HG03457 (cell line): ENCODE measurements around the gene SFRP2.

ENCODE experiments used
- ATAC-seq: cut with Tn5 transposase; IDR thresholded peaks from one replicate; pipeline ENCODE4 v1.9.1; 2021; ENCODE audit warnings: moderate number of reproducible peaks; ENCODE audit not compliant: unreplicated experiment

Gene SFRP2

DNA sequence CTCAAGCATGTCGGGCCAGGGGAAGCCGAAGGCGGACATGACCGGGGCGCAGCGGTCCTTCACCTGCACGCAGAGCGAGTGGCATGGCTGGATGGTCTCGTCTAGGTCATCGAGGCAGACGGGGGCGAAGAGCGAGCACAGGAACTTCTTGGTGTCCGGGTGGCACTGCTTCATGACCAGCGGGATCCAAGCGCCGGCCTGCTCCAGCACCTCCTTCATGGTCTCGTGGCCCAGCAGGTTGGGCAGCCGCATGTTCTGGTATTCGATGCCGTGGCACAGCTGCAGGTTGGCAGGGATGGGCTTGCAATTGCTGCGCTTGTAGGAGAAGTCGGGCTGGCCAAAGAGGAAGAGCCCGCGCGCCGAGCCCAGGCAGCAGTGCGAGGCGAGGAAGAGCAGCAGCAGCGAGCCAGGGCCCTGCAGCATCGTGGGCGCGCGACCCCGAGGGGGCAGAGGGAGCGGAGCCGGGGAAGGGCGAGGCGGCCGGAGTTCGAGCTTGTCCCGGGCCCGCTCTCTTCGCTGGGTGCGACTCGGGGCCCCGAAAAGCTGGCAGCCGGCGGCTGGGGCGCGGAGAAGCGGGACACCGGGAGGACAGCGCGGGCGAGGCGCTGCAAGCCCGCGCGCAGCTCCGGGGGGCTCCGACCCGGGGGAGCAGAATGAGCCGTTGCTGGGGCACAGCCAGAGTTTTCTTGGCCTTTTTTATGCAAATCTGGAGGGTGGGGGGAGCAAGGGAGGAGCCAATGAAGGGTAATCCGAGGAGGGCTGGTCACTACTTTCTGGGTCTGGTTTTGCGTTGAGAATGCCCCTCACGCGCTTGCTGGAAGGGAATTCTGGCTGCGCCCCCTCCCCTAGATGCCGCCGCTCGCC lies at the start of gene SFRP2:
SFRP2 (minus strand) TSS at position 671 of the 864 bp plus-strand sequence; CDS start at position 423, 248 bp downstream.
- no peak for ATAC-seq

DNA sequence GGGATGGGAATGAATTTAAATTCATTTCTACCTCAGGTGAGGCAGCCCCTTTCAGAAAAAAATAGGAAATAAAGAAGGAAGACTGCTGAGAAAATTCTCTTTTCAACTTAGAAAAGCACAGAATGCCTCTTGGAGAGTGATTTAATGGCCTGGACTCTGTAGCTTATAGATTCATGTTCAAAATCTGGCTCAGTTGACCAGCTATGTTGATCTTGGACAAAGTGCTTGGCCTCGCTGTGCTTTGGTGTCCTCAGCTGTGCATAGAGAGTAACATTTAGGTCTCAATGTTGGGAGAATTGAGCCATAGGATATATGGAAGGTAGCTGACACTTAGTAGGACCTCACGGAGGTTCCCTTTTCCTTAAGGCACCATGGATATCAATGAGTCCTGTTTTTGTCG lies 49.7 kb upstream of the SFRP2 start:
- ATAC-seq: no peak

DNA sequence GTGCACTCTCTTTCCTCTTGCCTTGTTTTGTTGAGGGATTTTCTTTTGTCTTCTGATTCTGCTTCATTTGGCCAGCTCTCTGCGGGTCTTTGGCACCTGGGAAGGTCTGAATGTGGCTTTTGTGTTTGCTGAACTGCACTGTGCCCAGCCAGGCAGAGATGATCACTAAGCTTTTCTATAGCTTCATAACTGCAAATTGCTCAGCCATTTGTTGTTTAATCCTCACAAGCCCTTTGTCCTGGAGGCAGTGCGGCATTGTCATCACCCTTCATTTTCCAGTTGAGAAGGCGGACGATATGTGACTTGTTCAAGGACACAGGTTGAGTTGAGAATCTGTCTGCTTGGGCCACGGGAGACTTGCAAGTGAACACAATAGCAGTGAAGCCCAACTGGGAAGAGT lies 46.0 kb upstream of the SFRP2 start:
- ATAC-seq: no peak

DNA sequence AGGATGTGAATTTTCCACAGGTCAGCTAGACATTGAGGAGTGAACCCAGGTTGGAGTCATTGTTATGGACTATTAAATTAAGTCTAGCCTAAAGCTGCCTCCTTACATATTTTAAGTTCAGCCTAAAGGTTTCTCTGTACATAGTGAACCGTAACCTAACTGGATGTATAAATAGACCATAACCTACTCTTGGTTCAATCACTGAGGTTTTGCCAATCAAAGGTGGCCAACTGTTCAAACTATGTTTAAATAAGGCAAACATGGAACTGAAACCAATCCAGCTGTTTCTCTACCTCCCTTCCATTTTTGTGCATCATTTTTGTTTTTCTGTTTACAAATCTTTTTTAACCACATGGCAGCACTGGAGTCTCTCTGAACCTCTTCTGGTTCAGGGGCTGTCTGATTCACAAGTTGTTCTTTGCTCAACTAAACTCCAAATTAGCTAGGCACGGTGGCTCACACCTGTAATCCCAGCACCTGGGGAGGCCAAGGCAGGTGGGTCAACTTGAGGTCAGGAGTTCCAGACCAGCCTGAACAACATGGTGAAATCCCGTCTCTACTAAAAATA lies 43.9 kb upstream of the SFRP2 start:
- ATAC-seq: no peak

GRCh38 chr4:153832054-153832453 lies 43.2 kb upstream of the SFRP2 start:
- no peak for ATAC-seq

DNA sequence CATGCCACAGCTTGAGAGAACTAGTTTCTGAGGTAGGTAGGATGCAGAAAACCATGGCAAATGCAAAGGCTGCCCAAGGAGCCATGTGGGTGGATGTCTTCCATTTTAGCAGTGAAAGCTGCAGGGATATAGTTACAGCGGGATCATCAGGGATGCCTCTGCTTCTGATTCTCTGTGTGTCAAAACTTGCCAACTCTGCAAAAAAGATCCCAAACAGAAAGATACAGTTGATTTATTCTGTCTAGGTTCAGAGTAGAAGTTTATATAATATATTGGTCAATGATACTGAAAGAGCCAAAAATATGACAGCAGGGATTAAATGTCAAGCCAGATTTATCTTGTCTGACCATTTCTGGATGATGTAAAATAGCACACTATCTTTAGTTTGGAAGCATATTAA lies 42.4 kb upstream of the SFRP2 start:
- ATAC-seq: no peak

DNA sequence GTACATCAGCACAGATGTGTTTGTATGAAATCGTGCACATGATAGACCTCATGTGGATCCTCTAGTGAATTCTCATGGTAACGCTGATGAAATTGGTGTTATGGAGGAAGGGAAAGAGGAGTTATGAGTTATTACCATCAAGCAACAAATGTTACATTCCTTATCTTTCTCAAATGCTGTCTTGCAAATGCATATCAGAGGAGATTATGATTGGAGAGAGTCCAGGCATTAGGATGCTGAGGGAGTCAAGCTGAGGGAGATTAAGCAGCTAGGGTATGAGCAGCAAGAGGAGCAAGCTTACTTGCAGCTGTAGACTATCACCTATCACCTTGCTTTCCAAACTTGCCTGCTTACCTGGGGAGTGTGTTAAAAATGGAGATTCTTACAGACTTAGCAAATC lies 36.8 kb upstream of the SFRP2 start:
- ATAC-seq: no peak

DNA sequence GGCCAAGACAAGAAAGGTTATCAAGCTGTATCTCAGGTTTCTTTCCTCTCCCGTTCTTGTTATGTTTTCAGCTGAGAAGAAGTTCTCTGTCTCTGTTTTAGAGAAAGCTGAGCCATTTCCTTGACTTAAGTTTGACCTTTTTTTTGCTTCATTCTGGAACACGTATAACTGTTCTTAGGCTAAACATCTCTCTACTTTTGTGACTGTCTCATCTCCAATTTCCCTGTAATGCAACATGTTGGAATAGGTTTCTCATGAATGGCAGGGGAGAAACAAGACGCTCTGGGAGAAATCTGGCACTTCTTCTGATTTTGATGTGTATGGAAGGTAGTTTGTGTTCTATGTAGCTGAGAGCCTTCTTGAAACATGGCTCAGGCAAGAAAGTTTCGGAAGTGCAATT lies 36.2 kb upstream of the SFRP2 start:
- ATAC-seq: no peak

GRCh38 chr4:153824501-153824900 lies 35.6 kb upstream of the SFRP2 start:
- no peak for ATAC-seq

DNA sequence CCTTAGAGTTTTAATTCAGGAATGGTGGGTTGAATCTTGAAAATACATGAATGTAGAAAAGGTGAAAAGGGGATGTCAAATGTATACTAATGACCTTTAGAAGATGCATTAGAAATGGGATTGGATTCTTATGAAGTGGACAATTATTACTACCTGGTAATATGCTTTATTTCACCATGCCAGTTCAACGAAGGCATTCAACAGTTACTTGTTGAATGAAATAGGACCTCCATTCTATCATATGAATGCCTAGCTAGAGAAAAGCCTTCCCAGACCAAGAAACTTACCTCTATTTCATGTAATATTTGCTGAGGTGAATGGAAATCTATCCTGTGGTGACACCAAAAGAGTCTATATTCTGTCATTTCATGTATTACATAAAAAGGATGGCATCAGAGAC lies 34.6 kb upstream of the SFRP2 start:
- no peak for ATAC-seq

GRCh38 chr4:153822316-153822715 lies 33.4 kb upstream of the SFRP2 start:
- no peak for ATAC-seq

DNA sequence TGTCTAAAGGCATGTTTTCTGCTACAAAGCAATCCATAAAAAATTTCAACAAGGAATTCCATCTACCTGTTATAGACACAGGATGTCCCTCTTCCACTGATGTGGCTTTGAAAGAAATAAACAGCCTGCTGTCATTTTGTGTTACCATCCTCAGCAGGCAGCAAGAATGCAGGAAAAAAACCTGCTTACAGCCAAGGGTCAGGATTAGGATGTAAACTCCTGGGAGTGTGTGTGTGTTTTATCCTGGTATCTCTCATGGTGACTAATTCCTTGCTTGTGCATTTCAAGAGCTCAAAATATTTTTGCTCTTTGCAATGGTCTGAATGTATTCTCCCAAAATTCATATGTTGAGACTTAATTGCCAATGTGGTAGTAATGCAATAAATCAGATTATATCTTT lies 28.6 kb upstream of the SFRP2 start:
- no peak for ATAC-seq

- ATAC-seq: no peak
These were observed 27.7 kb upstream of the SFRP2 start for GRCh38 chr4:153816542-153816941.

DNA sequence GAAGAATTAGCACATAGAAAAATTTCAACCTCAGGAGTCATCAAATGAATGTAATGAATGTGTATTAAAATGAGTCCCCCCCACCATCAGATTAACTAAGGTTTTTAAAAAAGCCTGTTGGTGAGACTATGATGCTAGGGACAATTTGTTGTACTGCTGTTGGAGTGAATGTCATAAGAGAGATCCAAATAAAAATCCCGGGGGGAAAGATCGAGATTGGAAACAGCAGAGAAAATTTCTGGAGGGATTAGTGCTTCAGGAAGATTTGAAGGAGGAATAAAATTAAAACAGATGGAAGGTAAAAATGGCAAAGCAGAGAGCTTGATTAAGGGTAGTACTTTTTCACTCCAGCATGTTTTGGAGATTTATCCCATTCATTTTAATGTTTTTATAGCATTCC lies 25.9 kb upstream of the SFRP2 start:
- ATAC-seq: no peak

GRCh38 chr4:153809916-153810810 lies 21.3 kb upstream of the SFRP2 start:
- ATAC-seq: no peak

- no peak for ATAC-seq
These were observed 20.4 kb upstream of the SFRP2 start for GRCh38 chr4:153809307-153809706.

DNA sequence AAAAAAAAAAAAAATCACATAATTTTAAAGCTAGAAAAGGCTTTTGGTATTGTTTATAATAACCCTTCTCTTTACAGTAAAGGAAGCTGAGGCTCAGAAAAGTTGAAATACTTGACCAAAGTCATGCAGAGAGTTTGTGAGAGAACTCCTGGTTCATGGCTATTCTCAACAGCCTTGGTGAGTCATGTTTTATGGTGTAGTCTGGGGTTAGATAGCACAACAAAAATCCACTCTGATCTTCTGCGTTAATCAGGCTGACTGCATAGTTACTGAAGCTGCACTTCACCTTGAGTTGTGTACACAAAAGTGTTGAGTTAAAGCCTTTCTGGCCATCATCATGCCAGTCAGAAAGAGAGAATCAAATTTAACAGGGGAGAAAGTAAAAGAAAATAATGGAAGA lies 19.3 kb upstream of the SFRP2 start:
- no peak for ATAC-seq

DNA sequence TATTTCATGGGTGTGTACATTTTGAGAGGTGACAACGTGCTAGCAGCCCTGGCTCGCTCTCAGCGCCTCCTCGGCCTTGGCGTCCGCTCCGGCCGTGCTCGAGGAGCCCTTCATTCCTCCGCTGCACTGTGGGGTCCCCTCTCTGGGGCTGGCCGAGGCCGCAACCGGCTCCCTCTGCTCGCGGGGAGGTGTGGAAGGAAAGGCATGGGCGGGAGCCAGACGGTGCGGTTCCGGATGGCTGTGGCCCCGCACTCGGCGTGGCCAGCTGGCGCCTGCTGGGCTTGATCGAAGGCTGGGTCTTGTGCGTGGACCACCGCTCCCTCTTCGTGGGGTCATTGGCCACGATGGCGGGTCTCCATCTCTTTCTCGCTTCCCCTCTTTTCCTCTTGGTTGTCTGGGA lies 17.2 kb upstream of the SFRP2 start:
- ATAC-seq: no peak

DNA sequence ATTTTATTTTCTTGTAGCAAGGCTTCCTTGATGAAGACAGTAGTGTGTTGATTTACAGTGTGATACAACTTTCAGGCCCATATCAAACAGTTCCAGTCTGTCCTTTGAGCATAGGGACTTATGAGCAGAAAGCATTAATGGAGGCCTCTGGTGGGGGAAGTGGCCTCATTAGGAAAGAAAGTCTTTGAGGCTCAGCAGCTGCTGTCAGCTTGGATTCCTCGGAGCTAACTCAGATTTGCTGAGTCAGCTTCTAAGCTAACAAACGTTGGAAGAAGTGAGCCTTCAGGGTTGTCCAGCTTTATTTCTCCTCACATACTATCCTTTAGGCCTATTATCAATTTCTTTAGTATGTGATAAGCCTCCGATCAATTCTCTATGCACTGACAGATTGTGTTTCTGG lies 15.8 kb upstream of the SFRP2 start:
- no peak for ATAC-seq

DNA sequence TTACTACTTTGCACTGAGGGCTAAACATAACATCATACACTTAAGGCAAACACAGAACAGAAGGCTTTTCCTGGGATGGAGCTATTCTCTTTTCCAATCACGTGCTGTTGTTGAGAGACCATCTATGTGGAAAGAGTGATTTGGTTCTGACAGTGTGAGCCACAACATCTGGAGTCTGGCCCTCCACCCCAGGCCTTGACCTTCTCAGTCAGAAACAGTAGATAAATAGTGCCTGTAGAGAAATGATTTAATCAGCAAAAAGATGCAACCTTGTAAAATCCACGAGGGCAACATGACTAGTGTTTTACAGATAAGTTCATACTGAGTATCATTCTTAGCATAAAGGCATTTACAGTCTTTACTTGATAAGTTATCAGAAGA lies 10.8 kb upstream of the SFRP2 start:
- ATAC-seq: no peak

DNA sequence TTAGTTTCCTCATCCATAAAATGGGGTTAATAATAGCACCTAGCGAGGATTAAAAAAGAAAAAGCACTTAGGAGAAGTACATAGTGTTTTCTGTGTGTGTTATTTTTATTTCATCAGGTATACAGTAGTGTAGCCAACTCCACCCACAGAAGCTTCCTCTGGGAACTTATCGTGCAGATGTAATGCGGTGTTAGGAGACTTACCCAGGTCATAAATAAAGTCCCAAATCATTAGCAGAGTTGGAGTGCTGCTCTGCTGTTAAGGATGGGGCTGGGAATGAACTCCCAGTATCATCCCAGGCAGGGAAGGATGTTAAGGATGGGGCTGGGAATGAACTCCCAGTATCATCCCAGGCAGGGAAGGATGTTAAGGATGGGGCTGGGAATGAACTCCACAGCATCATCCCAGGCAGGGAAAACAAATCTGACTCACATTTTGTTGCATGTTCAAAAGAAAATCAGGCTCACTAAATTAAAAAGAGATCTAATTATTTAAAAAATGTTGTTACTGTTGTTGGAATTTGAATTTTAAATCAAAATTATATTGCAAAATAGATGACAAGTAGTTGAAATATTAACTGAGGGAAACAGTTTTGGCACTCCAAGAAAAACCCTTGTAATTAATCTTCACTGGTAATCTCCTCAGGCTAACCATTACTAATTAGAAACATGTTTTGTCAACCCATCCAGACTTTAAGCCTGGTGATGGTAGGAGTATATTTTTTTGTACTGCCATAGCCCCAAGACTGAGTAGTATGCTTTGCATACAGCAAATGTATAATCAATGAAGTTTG lies 10.2 kb upstream of the SFRP2 start:
- no peak for ATAC-seq
